H1 (cell line): ENCODE measurements around the gene BTBD16. TPM values are rescaled to one million over a fixed set of nuclear protein-coding genes. Genes with fewer than 3 reads are reported as not detected.

Source experiments
- CTCF ChIA-PET: fragments of 300-600 bp; sonication (Branson Sonifier 250); formaldehyde crosslinking; loops from one replicate; lab custom pipeline; 2021; ENCODE audit not compliant: partially characterized antibody; lab: Charles Lee
- POLR2A ChIA-PET: fragments of 300-600 bp; sonication (Branson Sonifier 250); formaldehyde crosslinking; loops from one replicate; lab custom pipeline; 2021; ENCODE audit warnings: inconsistent platforms; ENCODE audit not compliant: partially characterized antibody; lab: Charles Lee
- DNase-seq, 2 experiments: peaks; one replicate each; pipeline versions ENCODE4 v3.0.0 to v3.0.0-alpha.2; 2010 to 2022; ENCODE audit warnings: low spot score in 2 of 2, low read depth in 1 of 2, mixed read lengths in 1 of 2
- FAIRE-seq: peaks from 2 replicates; lab custom pipeline; 2011; peaks lifted over from hg19 to GRCh38; lab: Jason Lieb, UNC
- H2AFZ ChIP-seq: 2 replicates; pipeline ENCODE4 v1.8.1; 2012; ENCODE audit warnings: low read length, inconsistent platforms
- H2AK5ac ChIP-seq: 2 replicates; pipeline ENCODE4 v1.6.1; 2013; ENCODE audit warnings: low read depth, low read length
- H2BK120ac ChIP-seq: replicated peaks from 2 replicates; pipeline ENCODE3; 2013; ENCODE audit warnings: low read depth, low read length, inconsistent platforms
- H2BK12ac ChIP-seq: 2 replicates; pipeline ENCODE4 v1.6.1; 2013; ENCODE audit warnings: low read depth, low read length
- H2BK15ac ChIP-seq: 2 replicates; pipeline ENCODE4 v1.6.1; 2013; ENCODE audit warnings: low read length
- H2BK20ac ChIP-seq: 2 replicates; pipeline ENCODE4 v1.6.1; 2013; ENCODE audit warnings: low read length
- H2BK5ac ChIP-seq: 2 replicates; pipeline ENCODE4 v1.6.1; 2013; ENCODE audit warnings: low read depth, low read length
- H3K14ac ChIP-seq: 2 replicates; pipeline ENCODE4 v1.6.1; 2013; ENCODE audit warnings: inconsistent platforms; ENCODE audit not compliant: insufficient read length
- H3K18ac ChIP-seq: 2 replicates; pipeline ENCODE4 v1.6.1; 2013; ENCODE audit warnings: low read length; ENCODE audit errors: extremely low read depth
- H3K23ac ChIP-seq: 2 replicates; pipeline ENCODE4 v1.6.1; 2013; ENCODE audit warnings: inconsistent platforms; ENCODE audit not compliant: insufficient read length
- H3K23me2 ChIP-seq: 2 replicates; pipeline ENCODE4 v1.6.1; 2013; ENCODE audit warnings: low read depth, low read length
- H3K27ac ChIP-seq: 2 replicates; pipeline ENCODE4 v1.6.1; 2011; ENCODE audit warnings: low read depth, low read length, inconsistent platforms
- H3K27me3 ChIP-seq, 4 experiments: replicated peaks in 1 of 4; 1 replicate in 1 of 4; 2 replicates in 3 of 4; pipeline versions ENCODE4 v1.6.1 to v1.8.1; 2011 to 2013; ENCODE audit warnings: low read length in 3 of 4, mild to moderate bottlenecking in 3 of 4, inconsistent platforms in 2 of 4, mixed read lengths in 2 of 4, moderate library complexity in 1 of 4; ENCODE audit not compliant: control insufficient read depth in 3 of 4, insufficient read depth in 3 of 4; ENCODE audit errors: extremely low read depth in 1 of 4
- H3K36me3 ChIP-seq, 4 experiments: 2 replicates each; pipeline versions ENCODE4 v1.6.1 to v1.8.1; 2011 to 2013; ENCODE audit warnings: mild to moderate bottlenecking in 4 of 4, low read length in 3 of 4, moderate library complexity in 2 of 4, control low read depth in 1 of 4, inconsistent platforms in 1 of 4; ENCODE audit not compliant: insufficient read depth in 4 of 4, control insufficient read depth in 2 of 4
- H3K4ac ChIP-seq: replicated peaks from 2 replicates; pipeline ENCODE3; 2013; ENCODE audit warnings: low read length, low read depth, mixed read lengths, inconsistent platforms; ENCODE audit not compliant: insufficient read length
- H3K4me1 ChIP-seq, 4 experiments: replicated peaks in 1 of 4; 1 replicate in 1 of 4; 2 replicates in 3 of 4; pipeline versions ENCODE4 v1.6.1 to v1.8.1; 2011 to 2013; ENCODE audit warnings: low read length in 3 of 4, inconsistent platforms in 2 of 4, mixed read lengths in 1 of 4; ENCODE audit not compliant: insufficient read depth in 4 of 4, control insufficient read depth in 3 of 4
- H3K4me2 ChIP-seq, 2 experiments: 2 replicates each; pipeline versions ENCODE4 v1.6.1 to v1.8.1; 2011 to 2013; ENCODE audit warnings: low read depth in 2 of 2, low read length in 2 of 2, control low read depth in 1 of 2, inconsistent platforms in 1 of 2, mild to moderate bottlenecking in 1 of 2; ENCODE audit not compliant: insufficient read depth in 1 of 2
- H3K4me3 ChIP-seq, 4 experiments: fragments of 200-600, 300-600 bp in 1 of 4; sonication (generic), shearing (Covaris generic), sonication (Bioruptor Twin) in 1 of 4; 2 replicates each; pipeline versions ENCODE4 v1.5.1 to v1.8.1; 2011 to 2016; ENCODE audit warnings: low read length in 4 of 4, low read depth in 3 of 4, control low read depth in 2 of 4, inconsistent platforms in 2 of 4, mild to moderate bottlenecking in 2 of 4, mixed read lengths in 1 of 4, moderate library complexity in 1 of 4; ENCODE audit not compliant: insufficient read depth in 2 of 4; ENCODE audit errors: extremely low read depth in 1 of 4
- H3K56ac ChIP-seq: replicated peaks from 2 replicates; pipeline ENCODE3; 2013; ENCODE audit warnings: low read depth, mild to moderate bottlenecking, mixed read lengths, low read length, inconsistent platforms; ENCODE audit not compliant: insufficient read length
- H3K79me1 ChIP-seq: 2 replicates; pipeline ENCODE4 v1.6.1; 2013; ENCODE audit warnings: low read depth, low read length, control low read depth
- H3K79me2 ChIP-seq, 2 experiments: 2 replicates each; pipeline versions ENCODE4 v1.6.1 to v1.8.1; 2012 to 2013; ENCODE audit warnings: low read length in 2 of 2, mild to moderate bottlenecking in 2 of 2, inconsistent platforms in 1 of 2; ENCODE audit not compliant: insufficient read depth in 2 of 2, control insufficient read depth in 1 of 2
- H3K9ac ChIP-seq, 4 experiments: replicated peaks in 1 of 4; 1 replicate in 1 of 4; 2 replicates in 3 of 4; pipeline versions ENCODE4 v1.6.1 to v1.8.1; 2011 to 2013; ENCODE audit warnings: low read depth in 3 of 4, low read length in 3 of 4, control low read depth in 2 of 4, mild to moderate bottlenecking in 2 of 4, moderate library complexity in 2 of 4, inconsistent platforms in 1 of 4; ENCODE audit errors: extremely low read depth in 1 of 4
- H3K9me3 ChIP-seq, 2 experiments: 2 replicates each; pipeline versions ENCODE4 v1.6.1 to v1.8.1; 2012 to 2013; ENCODE audit warnings: mild to moderate bottlenecking in 2 of 2, moderate library complexity in 2 of 2, control low read depth in 1 of 2, inconsistent platforms in 1 of 2, low read depth in 1 of 2, low read length in 1 of 2, mixed read lengths in 1 of 2; ENCODE audit not compliant: insufficient read depth in 2 of 2
- H4K20me1 ChIP-seq, 2 experiments: replicated peaks in 1 of 2; 2 replicates each; pipeline versions ENCODE3 to v1.8.1; 2011 to 2013; ENCODE audit warnings: inconsistent platforms in 2 of 2, low read length in 2 of 2, mild to moderate bottlenecking in 1 of 2; ENCODE audit not compliant: insufficient read depth in 2 of 2, control insufficient read depth in 1 of 2
- H4K5ac ChIP-seq: 2 replicates; pipeline ENCODE4 v1.6.1; 2013; ENCODE audit warnings: low read length, low read depth, mixed read lengths, inconsistent platforms; ENCODE audit not compliant: insufficient read length
- H4K8ac ChIP-seq: 2 replicates; pipeline ENCODE4 v1.8.0; 2013; ENCODE audit warnings: mild to moderate bottlenecking, moderate library complexity, low read length, inconsistent platforms; ENCODE audit not compliant: insufficient read depth; ENCODE audit errors: extremely low read depth
- H4K91ac ChIP-seq: replicated peaks from 2 replicates; pipeline ENCODE3; 2013; ENCODE audit warnings: low read length, mixed read lengths, inconsistent platforms; ENCODE audit not compliant: insufficient read length
- ASH2L ChIP-seq: fragments of 200-600, 300-600 bp; sonication (generic); IDR thresholded peaks from one replicate; pipeline ENCODE4 v1.7.1; 2017; ENCODE audit warnings: low read length
- CTBP2 ChIP-seq: IDR thresholded peaks from 2 replicates; pipeline ENCODE4 v1.7.0; 2011; ENCODE audit warnings: borderline replicate concordance, mild to moderate bottlenecking, moderate library complexity, mixed read lengths, low read length; ENCODE audit not compliant: insufficient read depth, insufficient read length
- EP300 ChIP-seq, 2 experiments: IDR thresholded peaks; 1 replicate in 1 of 2; 2 replicates in 1 of 2; pipeline ENCODE4 v1.6.1; 2011 to 2012; ENCODE audit warnings: low read depth in 2 of 2, low read length in 2 of 2, mild to moderate bottlenecking in 2 of 2, borderline replicate concordance in 1 of 2, inconsistent platforms in 1 of 2, moderate library complexity in 1 of 2
- HDAC2 ChIP-seq, 2 experiments: fragments of 300-600 bp in 1 of 2; sonication (generic) in 1 of 2; IDR thresholded peaks; 2 replicates each; pipeline ENCODE4 v1.6.1; 2011 to 2012; ENCODE audit warnings: low read depth in 2 of 2, low read length in 2 of 2, mild to moderate bottlenecking in 2 of 2, moderate library complexity in 2 of 2, borderline replicate concordance in 1 of 2, inconsistent platforms in 1 of 2
- JUN ChIP-seq: IDR thresholded peaks from 2 replicates; pipeline ENCODE4 v1.6.1; 2011; ENCODE audit warnings: low read depth, mild to moderate bottlenecking, improper control_type of control experiment, low read length
- KDM1A ChIP-seq: fragments of 200-600, 300-600 bp; sonication (generic); IDR thresholded peaks from 2 replicates; pipeline ENCODE4 v1.7.1; 2016; ENCODE audit warnings: mild to moderate bottlenecking, low read length, borderline replicate concordance
- KDM4A ChIP-seq: IDR thresholded peaks from one replicate; pipeline ENCODE4 v1.7.1; 2012; ENCODE audit warnings: low read depth, mild to moderate bottlenecking, moderate library complexity, low read length, inconsistent platforms; ENCODE audit not compliant: severe bottlenecking
- NANOG ChIP-seq: IDR thresholded peaks from 2 replicates; pipeline ENCODE4 v1.6.1; 2011; ENCODE audit warnings: low read length, low read depth, mild to moderate bottlenecking, inconsistent platforms; ENCODE audit not compliant: insufficient read depth, poor library complexity, severe bottlenecking
- PHF8 ChIP-seq: fragments of 200-600 bp; sonication (generic); conservative IDR thresholded peaks from 2 replicates; pipeline ENCODE4 v1.7.1; 2012; ENCODE audit warnings: low read depth, mild to moderate bottlenecking, inconsistent platforms, low read length, moderate library complexity
- POLR2AphosphoS5 ChIP-seq: IDR thresholded peaks from 2 replicates; pipeline ENCODE4 v1.6.1; 2011; ENCODE audit warnings: low read depth, low read length
- RXRA ChIP-seq: IDR thresholded peaks from 2 replicates; pipeline ENCODE4 v1.6.1; 2011; ENCODE audit warnings: low read depth, mild to moderate bottlenecking, low read length, moderate library complexity; ENCODE audit not compliant: insufficient read depth
- SAP30 ChIP-seq: fragments of 300-600 bp; sonication (generic); IDR thresholded peaks from 2 replicates; pipeline ENCODE4 v1.7.1; 2012; ENCODE audit warnings: low read length, moderate library complexity, mild to moderate bottlenecking, inconsistent platforms; ENCODE audit not compliant: insufficient read depth, insufficient replicate concordance
- SP1 ChIP-seq: IDR thresholded peaks from 2 replicates; pipeline ENCODE4 v1.6.1; 2011; ENCODE audit warnings: low read depth, low read length
- TAF1 ChIP-seq: IDR thresholded peaks from 2 replicates; pipeline ENCODE4 v1.6.1; 2011; ENCODE audit warnings: mild to moderate bottlenecking, low read depth, low read length
- WGBS, 2 experiments: shearing (Covaris generic) in 1 of 2; methylation state at CpG; one replicate each; pipeline versions ENCODE4 v1.1.6 to v1.1.7; 2013 to 2015; ENCODE audit warnings: low lambda C conversion rate in 2 of 2, mixed read lengths in 2 of 2, inconsistent platforms in 1 of 2, low coverage in 1 of 2, missing lambda C conversion rate in 1 of 2; ENCODE audit not compliant: insufficient replicate concordance in 2 of 2, insufficient coverage in 1 of 2, insufficient read length in 1 of 2; ENCODE audit errors: extremely low coverage in 1 of 2, missing lambda C conversion rate in 1 of 2; 5-methylcytosine and 5-hydroxymethylcytosine counted together
- polyA plus RNA-seq, 7 experiments: library from polyadenylated mRNA; depleted of rRNA in 3 of 7; stranded (reverse) in 5 of 7; unstranded in 2 of 7; fragments of >200 nt in 5 of 7; fragments of 200-250 nt in 2 of 7; gene quantifications; 1 replicate in 5 of 7; 2 replicates in 1 of 7; 4 replicates in 1 of 7; pipeline versions ENCODE4 v1.2.1 to v1.2.3, GENCODE V29; 2011 to 2013; ENCODE audit warnings: missing spikeins in 2 of 7, mixed read lengths in 2 of 7
- total RNA-seq: library from RNA; stranded (reverse); fragmentation: NEBNext Ultra II Directional; extraction: Animal tissue kit (Norgen Biotek cat#: 25700); gene quantifications from 2 replicates; pipeline ENCODE4 v1.2.1, GENCODE V29; 2021

Gene BTBD16
- total and polyA plus RNA-seq, 2 of the 8 experiments (the other 6 are each of a cell fraction or from before 2014, with no cell fraction given), result 0.05 TPM; not detected in 1

DNA sequence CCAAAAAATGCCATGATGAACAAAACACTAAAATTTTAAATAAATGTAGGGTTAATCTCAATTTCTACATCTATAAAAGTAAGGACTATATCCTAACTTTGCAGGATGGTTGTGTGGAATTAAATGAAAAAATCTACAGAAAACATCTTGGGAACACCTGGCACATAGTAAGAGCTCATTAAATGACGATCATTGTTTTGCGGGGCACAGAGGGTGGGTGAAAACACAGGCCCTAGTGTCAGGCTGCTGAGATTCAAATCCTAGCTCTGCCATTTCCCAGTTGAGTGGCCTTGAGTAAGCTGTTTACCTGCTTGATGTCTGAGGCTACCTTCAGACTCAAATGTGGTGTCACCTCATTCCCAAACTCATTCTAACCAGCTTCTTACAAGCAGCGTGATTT lies 35.6 kb downstream of the BTBD16 start:
- POLR2A ChIA-PET, result no interaction called here
- CTCF ChIA-PET, result interaction anchor here (0.7 to 4.5 kb wide), 7 partner anchors 9 to 259 kb away, joined by 3 to 36 read pairs (median 6); no protein-coding TSS in a partner anchor
- no peak for TF ChIP-seq CTBP2
- TF ChIP-seq PHF8, result no peak
- TF ChIP-seq KDM4A, result no peak
- no peak for TF ChIP-seq TAF1
- no peak for TF ChIP-seq SP1
- TF ChIP-seq SAP30, result no peak
- TF ChIP-seq KDM1A, result no peak
- no peak for TF ChIP-seq RXRA
- no peak for TF ChIP-seq EP300 (IDR thresholded peaks at IDR 0.05; ENCODE audit: borderline replicate concordance in 1 of 2, low read depth in 2 of 2, low read length in 2 of 2)
- TF ChIP-seq HDAC2 (IDR thresholded peaks at IDR 0.05; ENCODE audit: borderline replicate concordance in 1 of 2, low read depth in 2 of 2, low read length in 2 of 2), result no peak
- no peak for TF ChIP-seq POLR2AphosphoS5
- no peak for TF ChIP-seq NANOG
- TF ChIP-seq JUN, result no peak
- TF ChIP-seq ASH2L, result no peak

More for the DNA sequence above, 35.6 kb downstream of the BTBD16 start:
- no peak overlapping the region for H3K18ac ChIP-seq
- no peak overlapping the region for H4K8ac ChIP-seq
- H3K23ac ChIP-seq, result no peak overlapping the region
- H3K27me3 ChIP-seq, result no peaks in the 10 kb centered on the region
- WGBS, 2 experiments, result 76% methylated on average over 3 of the region's 3 CpGs; no CpG with 5 or more reads in 1 of the 2 experiments
- no peak overlapping the region for H3K4ac ChIP-seq
- H3K4me1 ChIP-seq, result peaks cover 0 to 7% (median 1%) of the 10 kb centered on the region in 4 experiments; a peak in 3 of 7 replicates
- no peaks in the 10 kb centered on the region for H3K23me2 ChIP-seq
- H3K79me1 ChIP-seq, result no peaks in the 10 kb centered on the region
- no peak overlapping the region for H2BK5ac ChIP-seq
- H2BK15ac ChIP-seq, result no peak overlapping the region
- H4K20me1 ChIP-seq, result no peaks in the 10 kb centered on the region
- FAIRE-seq, result no peak
- H3K36me3 ChIP-seq, result no peaks in the 10 kb centered on the region
- H3K14ac ChIP-seq, result no peak overlapping the region
- H2BK12ac ChIP-seq, result no peak overlapping the region
- H2AK5ac ChIP-seq, result no peak overlapping the region
- H3K9ac ChIP-seq, result no peak overlapping the region
- no peak for DNase-seq
- no peak overlapping the region for H3K56ac ChIP-seq
- no peak overlapping the region for H4K91ac ChIP-seq
- H2BK20ac ChIP-seq, result no peak overlapping the region
- no peak overlapping the region for H2BK120ac ChIP-seq
- no peak overlapping the region for H3K27ac ChIP-seq
- H2AFZ ChIP-seq, result no peak overlapping the region
- no peaks in the 10 kb centered on the region for H3K9me3 ChIP-seq
- no peaks in the 10 kb centered on the region for H3K79me2 ChIP-seq
- H3K4me2 ChIP-seq, result no peak overlapping the region
- no peak overlapping the region for H4K5ac ChIP-seq
- no peak overlapping the region for H3K4me3 ChIP-seq
